HG03432 (cell line): Measurements from ENCODE around the gene PIGR.
A peak's percentile ranks its signal among the peaks of the same experiment; 100 is the strongest.

Source experiments
- ATAC-seq: cut with Tn5 transposase; IDR thresholded peaks from one replicate; pipeline ENCODE4 v1.9.1; 2021; ENCODE audit warnings: mild to moderate bottlenecking, moderate library complexity; ENCODE audit not compliant: unreplicated experiment

The PIGR gene

DNA sequence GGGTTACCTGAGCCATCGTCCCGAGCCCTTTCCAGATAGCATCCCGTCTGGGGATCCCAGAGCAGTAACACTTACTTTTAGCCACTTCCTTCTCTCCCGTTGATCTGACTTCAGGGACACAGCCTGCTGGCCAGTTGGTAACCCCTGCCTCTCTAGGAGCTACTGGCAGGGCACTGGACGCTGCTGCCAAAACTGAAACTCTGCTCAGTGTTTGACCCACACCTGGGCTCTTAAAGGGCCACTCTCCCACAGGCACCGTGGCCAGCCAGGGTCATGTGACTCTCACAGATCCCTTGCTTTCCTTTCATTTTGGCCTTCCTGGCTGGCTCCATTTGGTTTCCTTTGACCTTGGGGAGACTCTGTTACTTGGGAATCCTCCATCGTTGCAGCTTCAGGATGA is at the start of gene PIGR:
PIGR (minus strand) TSS at position 206 of the 400 bp plus-strand sequence. CDS start 5,935 bp downstream, outside the sequence.
- no peak for ATAC-seq

- ATAC-seq: no peak
Measured at GRCh38 chr1:206992790-206993189, 46.5 kb upstream of the PIGR start.

GRCh38 chr1:206987873-206988272 is 41.6 kb upstream of the PIGR start:
- no peak for ATAC-seq

DNA sequence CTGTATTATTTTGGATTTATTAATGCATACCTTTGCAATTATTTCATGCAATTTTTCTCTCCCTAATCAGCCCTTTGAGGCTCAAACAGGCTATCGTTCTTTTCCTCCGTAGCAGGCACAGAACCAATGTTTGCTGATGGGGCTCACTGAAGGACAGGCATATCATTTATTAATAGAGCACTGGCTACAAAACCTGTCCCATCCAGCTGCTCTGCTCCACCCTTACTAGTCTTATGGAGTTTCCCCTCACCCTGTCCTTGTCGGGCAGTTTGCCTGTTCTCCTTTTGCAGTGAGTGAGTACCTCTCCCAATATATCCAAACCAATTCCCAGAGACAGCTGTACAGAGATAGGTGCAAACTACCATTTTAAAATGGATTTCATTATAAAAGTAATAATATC is 40.6 kb upstream of the PIGR start:
- ATAC-seq: no peak

DNA sequence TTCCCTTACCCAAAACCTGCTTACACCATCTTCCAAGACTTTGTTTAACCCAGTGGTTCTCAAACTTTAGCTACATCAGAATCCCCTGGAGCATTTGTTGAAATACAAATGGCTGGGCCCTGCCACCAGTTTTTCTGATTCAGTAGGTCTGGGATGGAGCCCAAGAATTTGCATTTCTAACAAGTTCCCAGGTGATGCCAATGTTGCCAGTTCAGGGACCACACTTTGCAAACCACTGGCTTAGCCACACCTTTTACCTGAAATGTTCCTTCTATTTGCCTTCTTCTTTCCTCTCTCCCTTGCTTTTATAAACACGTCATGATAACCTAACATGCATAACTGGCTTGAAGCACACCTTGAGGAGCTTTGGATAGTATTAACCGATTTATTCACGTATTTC is 40.1 kb upstream of the PIGR start:
- ATAC-seq: no peak

DNA sequence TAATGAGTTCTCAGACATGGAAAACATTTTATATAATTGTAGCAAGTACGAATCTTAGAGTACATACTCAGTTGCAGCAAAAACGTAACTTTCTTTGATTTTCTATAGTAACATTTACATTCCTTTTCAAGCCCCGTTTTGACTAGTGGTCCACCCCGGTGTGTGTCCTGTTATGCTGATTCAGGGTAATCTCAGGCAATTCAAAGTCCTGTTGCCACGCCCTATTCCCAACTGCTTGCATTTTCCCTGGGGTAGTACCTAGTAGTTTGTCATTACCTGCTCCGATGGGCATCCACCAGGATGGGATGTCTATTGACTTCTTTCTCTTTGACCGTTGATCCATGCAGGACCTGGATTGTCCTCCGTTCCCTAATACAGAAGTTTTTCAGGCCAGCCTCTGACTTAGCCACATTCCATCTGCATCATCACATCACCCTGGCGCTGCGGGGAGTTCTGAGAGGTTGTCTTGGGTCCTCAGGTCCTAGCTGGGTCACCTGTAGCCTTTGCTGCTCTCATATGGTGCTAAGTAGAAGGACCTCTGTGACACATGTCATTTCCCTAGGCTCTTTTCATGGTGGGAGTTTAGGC is 39.0 kb upstream of the PIGR start:
- no peak for ATAC-seq

DNA sequence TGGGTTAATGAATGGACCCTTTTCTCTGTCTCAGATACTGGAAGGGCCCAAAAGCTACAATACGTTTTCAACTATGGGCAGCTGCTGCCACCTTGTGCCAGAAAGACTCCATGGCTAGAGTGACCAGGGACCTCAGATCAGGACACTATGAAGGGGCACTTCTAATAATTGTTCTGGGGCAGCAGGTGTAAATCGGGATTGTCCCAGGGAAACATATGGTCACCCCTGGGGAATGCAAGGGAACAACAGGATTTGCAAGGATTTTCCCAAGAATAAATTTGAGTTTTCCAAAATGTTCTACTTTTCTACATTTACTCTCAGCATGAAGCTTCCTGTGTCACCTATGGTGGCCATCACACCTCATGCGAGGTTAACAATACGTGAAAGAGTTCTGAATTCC is 36.0 kb upstream of the PIGR start:
- ATAC-seq: peak; percentile 69

DNA sequence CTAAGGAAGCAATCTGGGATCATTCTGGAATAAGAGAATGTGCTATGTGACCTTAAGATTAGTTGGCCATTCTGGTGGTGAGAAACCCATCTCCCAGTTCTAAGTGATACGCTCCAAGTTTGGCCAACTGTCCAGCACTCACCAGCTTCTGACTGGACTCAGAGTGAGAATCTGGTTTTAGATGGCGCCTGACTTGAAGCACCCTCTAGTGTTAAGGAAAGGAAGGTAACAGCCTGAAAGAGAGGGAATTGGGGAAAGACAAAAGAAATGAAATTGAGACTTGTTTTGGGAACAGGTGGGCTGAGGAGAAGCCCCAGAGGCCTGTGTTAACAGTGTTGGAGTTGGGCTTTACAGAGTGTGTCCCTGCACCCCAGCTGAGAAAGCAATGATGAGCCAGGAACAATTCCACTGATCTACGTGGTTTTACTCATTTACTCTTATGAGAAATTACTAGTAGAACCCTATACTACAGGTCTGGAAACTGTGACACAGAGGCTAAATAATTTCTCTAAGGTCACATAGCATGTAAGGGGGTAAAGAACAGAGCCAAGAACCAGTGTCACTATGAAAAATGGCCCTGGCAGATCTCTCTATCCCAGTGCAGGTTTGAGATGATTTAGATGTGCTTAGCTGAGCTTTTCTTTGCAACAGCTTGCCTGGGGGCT is 33.2 kb upstream of the PIGR start:
- ATAC-seq: no peak

DNA sequence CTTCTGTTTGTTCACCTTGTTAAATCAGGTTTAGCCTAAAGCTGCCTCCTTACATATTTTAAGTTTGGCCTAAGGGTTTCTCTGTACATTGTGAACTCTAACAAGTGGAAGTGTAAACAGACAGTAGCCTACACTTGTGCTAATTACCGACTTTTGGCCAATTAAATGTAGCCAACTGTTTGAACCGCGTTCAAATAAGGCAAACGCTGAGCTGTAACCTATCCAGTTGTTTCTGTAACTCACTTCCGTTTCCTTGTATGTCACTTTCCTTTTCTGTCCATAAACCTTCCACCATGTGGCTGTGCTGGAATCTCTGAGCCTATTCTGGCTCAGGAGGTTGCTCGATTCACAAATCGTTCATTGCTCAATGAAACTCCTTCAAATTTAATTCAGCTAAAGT is 32.0 kb upstream of the PIGR start:
- no peak for ATAC-seq

- no peak for ATAC-seq
Measured at GRCh38 chr1:206975306-206975705, 29.0 kb upstream of the PIGR start.

DNA sequence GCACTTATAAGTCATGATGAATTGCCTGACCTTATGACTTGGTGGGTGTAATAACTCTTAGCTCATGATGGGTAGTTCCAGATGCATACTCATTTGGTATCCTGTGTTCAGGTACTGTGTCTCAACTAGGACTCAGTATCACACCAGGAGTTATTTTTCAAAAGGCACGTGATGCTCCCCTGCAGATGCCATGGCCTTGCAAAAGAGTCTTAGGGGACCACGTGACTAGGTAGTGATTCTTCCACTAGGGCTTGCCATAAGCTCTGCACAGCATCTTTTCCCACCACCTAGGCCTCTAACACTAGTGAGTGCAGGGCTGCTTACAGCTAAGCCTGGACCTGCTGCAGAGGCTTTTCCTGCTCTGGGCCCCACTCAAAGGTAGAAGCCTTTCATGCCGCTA is 27.9 kb upstream of the PIGR start:
- ATAC-seq: no peak

DNA sequence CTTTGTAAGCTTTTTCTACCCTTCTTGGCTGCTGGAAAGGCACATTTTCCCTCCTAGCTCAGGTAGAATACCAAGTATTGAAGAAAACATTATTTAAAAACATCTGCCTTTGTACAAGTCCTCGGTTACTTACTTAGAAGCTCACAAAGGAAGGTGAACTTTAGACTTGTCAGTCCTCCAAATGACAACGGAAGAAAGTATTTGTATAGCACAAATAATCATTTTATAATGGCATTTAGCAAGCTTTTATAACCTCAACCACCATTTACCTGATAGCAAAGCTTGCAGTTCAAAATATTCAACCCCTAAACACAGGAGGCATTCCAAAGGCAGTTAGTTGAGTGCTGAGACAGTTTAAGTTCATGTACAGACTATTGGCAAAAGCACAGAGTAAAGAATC is 26.5 kb upstream of the PIGR start:
- ATAC-seq: no peak

GRCh38 chr1:206971029-206971655 is 24.9 kb upstream of the PIGR start:
- ATAC-seq: peak; percentile 58

DNA sequence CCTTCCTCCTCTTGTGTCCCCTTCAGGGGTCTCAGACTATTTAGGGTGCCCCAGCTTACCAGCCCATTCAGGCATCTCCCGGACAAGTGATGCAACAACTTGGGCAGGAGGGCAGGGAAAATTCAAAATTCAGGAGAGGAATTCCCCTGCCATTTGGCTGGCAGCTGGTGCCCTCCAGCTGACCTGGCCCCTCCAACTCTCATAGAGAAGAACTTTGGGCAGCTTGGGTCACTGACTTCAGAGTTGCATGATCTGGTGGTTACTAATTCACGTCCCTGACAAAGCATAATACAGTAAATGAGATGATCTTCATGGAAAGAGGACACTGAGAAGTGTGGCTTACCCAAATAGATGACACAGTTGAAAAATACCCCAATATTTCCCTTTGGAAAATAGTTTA is 24.2 kb upstream of the PIGR start, which contains the start of gene FCAMR:
FCAMR (minus strand) TSS at position 15 of the 400 bp plus-strand sequence. CDS start 335 bp downstream, outside the sequence.
- no peak for ATAC-seq

DNA sequence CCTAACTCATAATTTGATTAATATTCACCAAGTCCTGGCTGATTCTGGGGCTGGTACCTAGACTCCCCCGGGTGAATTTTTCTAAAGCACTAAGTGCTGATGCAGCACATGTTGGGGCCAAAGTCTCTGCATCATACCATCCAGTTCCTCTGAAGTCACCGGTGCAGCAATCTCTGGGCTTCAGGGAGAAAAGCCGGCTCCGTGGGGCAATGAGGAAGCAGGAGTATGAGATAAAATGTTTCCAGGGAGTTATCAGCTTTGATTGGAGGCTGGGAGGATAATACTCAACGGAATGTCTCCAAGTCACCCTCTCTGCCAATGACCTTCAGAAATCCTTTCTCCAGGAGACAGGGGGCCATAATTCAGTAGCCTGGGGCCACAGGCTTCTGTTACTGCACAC is 22.8 kb upstream of the PIGR start:
- no peak for ATAC-seq

DNA sequence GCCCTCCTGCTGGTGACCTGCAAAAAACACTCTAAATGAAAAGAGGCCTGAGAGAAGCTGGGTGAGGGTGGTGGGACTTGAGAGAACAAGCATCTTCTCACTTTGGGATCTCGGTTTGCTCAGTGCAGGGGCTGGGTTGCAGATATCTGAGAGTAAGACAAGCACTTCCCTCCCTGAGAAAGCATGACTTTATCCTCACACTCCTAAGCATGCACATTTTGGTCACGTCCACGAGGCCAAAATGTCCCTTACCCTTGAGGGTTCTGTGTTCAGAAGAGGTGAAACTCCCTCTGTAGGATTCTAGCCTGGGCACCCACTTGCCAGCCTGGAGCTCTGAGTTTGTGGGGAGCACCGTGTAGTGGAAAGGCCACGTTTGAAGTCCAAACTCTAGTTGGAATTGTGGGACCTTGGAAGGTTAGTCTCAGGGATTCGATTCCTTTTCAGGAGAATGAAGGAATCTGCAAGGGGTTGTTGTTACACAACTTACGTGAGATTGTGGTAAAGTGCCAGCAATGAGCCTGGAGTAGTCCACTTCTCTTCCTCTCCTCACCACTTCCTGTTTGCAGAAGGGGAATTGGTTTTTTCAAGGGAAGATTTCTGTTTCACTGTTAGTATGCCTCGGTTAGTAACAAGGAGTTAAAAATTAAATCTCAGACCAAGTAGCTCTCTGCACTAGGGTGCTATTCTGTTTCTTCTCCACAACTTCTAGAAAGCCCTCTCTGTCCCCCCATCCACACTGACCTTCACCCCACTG is 21.0 kb upstream of the PIGR start:
- ATAC-seq: peak; percentile 60

- no peak for ATAC-seq
Measured at GRCh38 chr1:206965781-206966180, 19.5 kb upstream of the PIGR start.

DNA sequence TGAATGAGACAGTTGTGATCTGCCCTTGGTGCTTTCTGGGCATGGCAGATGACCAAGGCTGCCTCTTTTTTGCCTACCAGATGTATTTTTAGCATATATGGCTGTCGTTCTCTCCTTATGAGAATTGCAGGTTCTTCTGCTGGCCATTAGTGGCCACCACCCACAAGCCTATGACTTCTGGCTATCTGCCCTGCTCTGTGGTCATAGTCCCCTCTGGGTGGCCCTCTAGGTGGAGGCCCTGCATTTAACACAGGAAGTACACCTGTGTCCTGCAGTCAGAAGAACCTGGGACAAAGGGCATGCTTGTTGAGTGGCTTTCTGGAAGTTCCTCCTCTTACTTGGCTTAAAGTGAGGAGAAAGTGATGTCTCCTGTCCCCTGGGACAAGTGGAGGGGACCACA is 17.5 kb upstream of the PIGR start:
- ATAC-seq: no peak

DNA sequence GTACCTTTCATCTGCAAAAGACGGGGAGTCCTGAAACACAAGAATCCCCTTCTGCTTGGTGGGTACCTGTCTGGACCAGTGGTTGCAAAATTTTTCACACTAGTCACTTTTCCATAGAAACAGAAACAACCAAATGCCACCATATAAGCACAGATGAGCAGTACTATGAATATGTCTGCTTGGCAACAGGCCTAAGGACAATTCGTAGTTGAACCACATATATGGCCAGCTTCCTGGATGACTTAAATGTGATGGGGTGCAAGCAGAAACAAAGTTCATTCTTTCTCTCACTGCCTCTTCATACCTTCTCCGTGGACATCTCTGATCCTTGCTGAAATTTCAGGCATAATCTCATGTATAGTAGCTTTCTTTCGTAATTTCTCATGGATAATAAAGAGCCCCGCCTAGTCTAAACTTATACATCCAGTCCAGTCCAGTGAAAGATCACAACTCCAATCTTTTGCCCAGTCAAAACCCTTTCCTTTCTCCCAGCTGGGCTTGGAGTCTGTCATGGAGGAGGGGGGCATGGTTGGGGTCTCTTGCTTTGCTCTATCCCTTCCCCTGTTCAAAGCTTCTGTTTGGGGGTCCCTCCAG is 16.9 kb upstream of the PIGR start:
- no peak for ATAC-seq

GRCh38 chr1:206962272-206962671 is 16.0 kb upstream of the PIGR start:
- ATAC-seq: no peak

DNA sequence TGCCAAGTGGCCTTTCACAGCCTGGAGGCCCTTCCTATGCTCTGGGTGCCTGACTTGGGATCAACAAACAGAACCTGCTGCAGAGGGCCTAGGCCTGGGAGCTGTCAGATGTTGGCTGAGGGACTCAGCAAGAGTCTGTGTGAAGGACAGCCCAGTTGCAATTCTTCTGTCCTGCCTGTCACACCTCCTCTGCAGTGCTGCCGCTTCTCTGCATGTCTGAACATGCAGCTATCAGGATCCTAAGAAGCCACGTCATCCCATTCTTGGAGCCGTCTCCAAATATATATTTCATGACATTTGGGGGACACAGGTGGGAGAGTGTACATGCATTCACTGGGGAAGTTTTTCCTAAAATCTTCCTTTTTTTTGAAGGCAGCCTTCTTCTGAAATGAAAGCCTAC is 15.4 kb upstream of the PIGR start:
- ATAC-seq: no peak
